A549 (cell line): ENCODE measurements around the gene CELSR1. TPM values are rescaled to one million over a fixed set of nuclear protein-coding genes. Genes with fewer than 3 reads are reported as not detected.

Experiments
- ATAC-seq, 2 experiments: fragments of 200-7000 bp in 1 of 2; fragments of >200 bp in 1 of 2; cut with Nextera tagmentation in 1 of 2; cut with Tn5 transposase in 1 of 2; 3 replicates each; pipeline versions ENCODE4 v1.8.0 to v1.9.1; 2018 to 2020; ENCODE audit warnings: mild to moderate bottlenecking in 1 of 2, moderate library complexity in 1 of 2
- CTCF ChIA-PET: fragments of 300-600 bp; sonication (Branson Sonifier 250); formaldehyde crosslinking; extraction: SDS; loops from one replicate; lab custom pipeline; 2021; ENCODE audit warnings: antibody characterized with exemption, inconsistent platforms; lab: Yijun Ruan, JAX
- POLR2A ChIA-PET: fragments of 350-600 bp; formaldehyde crosslinking; extraction: SDS; loops from one replicate; lab custom pipeline; 2021; ENCODE audit warnings: antibody characterized with exemption, inconsistent platforms; lab: Yijun Ruan, JAX
- DNase-seq, 2 experiments: peaks; one replicate each; pipeline versions ENCODE4 v3.0.0 to v3.0.0-alpha.2; 2011 to 2016; ENCODE audit warnings: low read depth in 1 of 2, low spot score in 1 of 2
- FAIRE-seq: peaks from 2 replicates; lab custom pipeline; 2011; peaks lifted over from hg19 to GRCh38; lab: Jason Lieb, UNC
- H3K27ac ChIP-seq, 2 experiments: fragments of >200 bp; sonication (Bioruptor Twin); formaldehyde crosslinking; 3 replicates each; pipeline ENCODE4 v1.5.1; 2016 to 2017
- H3K4me1 ChIP-seq: fragments of >200 bp; sonication (Bioruptor Twin); formaldehyde crosslinking; 3 replicates; pipeline ENCODE4 v1.6.1; 2016
- H3K4me2 ChIP-seq: fragments of >200 bp; sonication (Bioruptor Twin); formaldehyde crosslinking; 3 replicates; pipeline ENCODE4 v1.6.1; 2016
- H3K4me3 ChIP-seq: fragments of >200 bp; sonication (Bioruptor Twin); formaldehyde crosslinking; 3 replicates; pipeline ENCODE4 v1.5.1; 2016
- H3K9me3 ChIP-seq: fragments of >200 bp; sonication (Bioruptor Twin); formaldehyde crosslinking; 3 replicates; pipeline ENCODE4 v1.6.1; 2016
- CEBPB ChIP-seq, 2 experiments: fragments of >200 bp in 1 of 2; sonication (Bioruptor Twin) in 1 of 2; formaldehyde crosslinking in 1 of 2; IDR thresholded peaks; 2 replicates each; pipeline ENCODE4 v1.6.1; 2012 to 2016
- CHD4 ChIP-seq: fragments of 200-600 bp; sonication (generic); IDR thresholded peaks from 2 replicates; pipeline ENCODE4 v1.6.1; 2016; ENCODE audit warnings: antibody characterized with exemption, mild to moderate bottlenecking, borderline replicate concordance
- ELK1 ChIP-seq: fragments of 150-350 bp; IDR thresholded peaks from 2 replicates; pipeline ENCODE4 v1.6.1; 2014; ENCODE audit warnings: low read depth, mild to moderate bottlenecking, low read length
- EP300 ChIP-seq, 2 experiments: fragments of >200 bp; sonication (Bioruptor Twin); formaldehyde crosslinking; IDR thresholded peaks; 2 replicates in 1 of 2; 3 replicates in 1 of 2; pipeline ENCODE4 v1.6.1; 2016 to 2017
- FOSB ChIP-seq: fragments of 250-450 bp; sonication (Bioruptor Pico); IDR thresholded peaks from 2 replicates; pipeline ENCODE4 v1.5.0; 2020; ENCODE audit warnings: mild to moderate bottlenecking, moderate library complexity
- FOSL2 ChIP-seq, 2 experiments: fragments of 450-650 bp in 1 of 2; fragments of >200 bp in 1 of 2; sonication (Bioruptor Twin) in 1 of 2; formaldehyde crosslinking; IDR thresholded peaks; 2 replicates each; pipeline versions ENCODE4 v1.5.0 to v1.6.1; 2016 to 2020; ENCODE audit warnings: mild to moderate bottlenecking in 1 of 2, moderate library complexity in 1 of 2
- FOXS1 ChIP-seq: fragments of 250-450 bp; sonication (Bioruptor Pico); IDR thresholded peaks from 2 replicates; pipeline ENCODE4 v1.5.0; 2020; ENCODE audit warnings: mild to moderate bottlenecking, moderate library complexity
- HES2 ChIP-seq: fragments of >200 bp; sonication (Bioruptor Twin); formaldehyde crosslinking; IDR thresholded peaks from 2 replicates; pipeline ENCODE4 v1.6.1; 2016
- HOXB5 ChIP-seq: fragments of 250-450 bp; sonication (Bioruptor Pico); IDR thresholded peaks from 2 replicates; pipeline ENCODE4 v1.5.0; 2020; ENCODE audit warnings: mild to moderate bottlenecking, moderate library complexity
- KDM1A ChIP-seq: fragments of 200-600 bp; sonication (generic); IDR thresholded peaks from 2 replicates; pipeline ENCODE4 v1.6.1; 2016; ENCODE audit warnings: low read depth, mild to moderate bottlenecking
- MAFK ChIP-seq: fragments of 450-650 bp; IDR thresholded peaks from 2 replicates; pipeline ENCODE4 v1.6.1; 2014; ENCODE audit not compliant: partially characterized antibody
- MAX ChIP-seq: IDR thresholded peaks from 2 replicates; pipeline ENCODE4 v1.6.1; 2012
- NFE2L2 ChIP-seq: fragments of 150-350 bp; conservative IDR thresholded peaks from 2 replicates; pipeline ENCODE4 v1.6.1; 2014; ENCODE audit warnings: low read length
- POLR2A ChIP-seq: IDR thresholded peaks from 2 replicates; pipeline ENCODE4 v1.6.1; 2012; ENCODE audit warnings: mild to moderate bottlenecking, low read length
- POLR2AphosphoS2 ChIP-seq: conservative IDR thresholded peaks from 2 replicates; pipeline ENCODE4 v1.6.1; 2012; ENCODE audit warnings: low read length, improper control_type of control experiment, inconsistent platforms
- SMC3 ChIP-seq: fragments of >200 bp; sonication (Bioruptor Twin); formaldehyde crosslinking; IDR thresholded peaks from 3 replicates; pipeline ENCODE4 v1.6.1; 2018; ENCODE audit warnings: inconsistent platforms
- ZNF302 ChIP-seq: fragments of 250-450 bp; sonication (Bioruptor Pico); IDR thresholded peaks from 2 replicates; pipeline ENCODE4 v1.9.0; 2021; ENCODE audit warnings: inconsistent platforms, mild to moderate bottlenecking, moderate library complexity
- ZSCAN20 ChIP-seq: fragments of 250-450 bp; sonication (Bioruptor Pico); IDR thresholded peaks from 2 replicates; pipeline ENCODE4 v1.8.0; 2022; ENCODE audit warnings: mild to moderate bottlenecking, moderate library complexity
- WGBS: methylation state at CpG from one replicate; pipeline ENCODE4 v1.1.6; 2017; ENCODE audit errors: missing lambda C conversion rate; 5-methylcytosine and 5-hydroxymethylcytosine counted together
- polyA plus RNA-seq, 4 experiments: library from polyadenylated mRNA; depleted of rRNA in 3 of 4; stranded (reverse); fragments of >200 nt; fragmentation: RNase III in 1 of 4; extraction: RNeasy Plus Mini Kit Qiagen cat#74134 plus additional on column Dnase treatment in 1 of 4; gene quantifications; 2 replicates in 3 of 4; 3 replicates in 1 of 4; pipeline ENCODE4 v1.2.3, GENCODE V29; 2011 to 2017
- TF ChIP-seq, protein P1 (sequence below): fragments of 200-600 bp; sonication (generic); IDR thresholded peaks from 2 replicates; pipeline ENCODE4 v1.6.1; 2016; ENCODE audit warnings: antibody characterized with exemption, mild to moderate bottlenecking, moderate library complexity

Gene CELSR1
- polyA plus RNA-seq, 2 of the 4 experiments (the other 2 are of a cell fraction), result 15.3 to 31.8 TPM

- Histone ChIP-seq H3K4me3 (peak overlapping the region; percentile 90), H3K9me3 (no peaks in the 10 kb centered on the region), H3K4me2 (peak overlapping the region; percentile 91), H3K4me1 (peaks cover 50% of the 10 kb centered on the region), H3K27ac (peak overlapping the region; percentile 90 to 99; a peak in 4 of 6 replicates)
- no peak for FAIRE-seq
- ATAC-seq, result 0 out of 6 replicates have a peak, but pooled peaks of 1 of the 2 experiments have one; percentile 18
- POLR2A ChIA-PET, result no interaction called here
- no peak for TF ChIP-seq CEBPB (IDR thresholded peaks at IDR 0.05)
- no peak for DNase-seq
- 84% methylated on average over 6 of the region's 9 CpGs for WGBS
- CTCF ChIA-PET, result interaction anchor here (1.0 kb wide), 1 partner anchor 10 kb away, joined by 3 read pairs; no protein-coding TSS in a partner anchor
Observed at GRCh38 chr22:46578251-46578823, 40.9 kb upstream of the CELSR1 start.

- H3K4me2 ChIP-seq, result peak overlapping the region; percentile 91
- ChIA-PET POLR2A (no interaction called here), CTCF (interaction anchor here (1.0 to 2.7 kb wide), 2 partner anchors 10 to 14 kb away, joined by 3 to 10 read pairs; no protein-coding TSS in a partner anchor)
- WGBS, result 28% methylated on average over 5 of the region's 65 CpGs
- FAIRE-seq (no peak), DNase-seq (no peak), ATAC-seq (no peak; a peak in 1 of 6 replicates)
- TF ChIP-seq FOXS1 (CRISPR knock-in tag), result no peak
- TF ChIP-seq ELK1, result no peak
- no peak for TF ChIP-seq HOXB5 (CRISPR knock-in tag)
- TF ChIP-seq MAFK, result no peak
- no peaks in the 10 kb centered on the region for H3K9me3 ChIP-seq
- peaks cover 50% of the 10 kb centered on the region for H3K4me1 ChIP-seq
- peak overlapping the region; percentile 90 to 99 for H3K27ac ChIP-seq
- peak overlapping the region; percentile 90 for H3K4me3 ChIP-seq
Observed at GRCh38 chr22:46577368-46578249, 40.2 kb upstream of the CELSR1 start.

GRCh38 chr22:46576556-46577367, 39.3 kb upstream of the CELSR1 start:
- CTCF ChIA-PET, result interaction anchor here (1.0 to 2.7 kb wide), 2 partner anchors 11 to 14 kb away, joined by 3 to 10 read pairs; no protein-coding TSS in a partner anchor
- ATAC-seq, result peak; percentile 30 to 47; a peak in 4 of 6 replicates
- Histone ChIP-seq H3K9me3 (peaks cover 3% of the 10 kb centered on the region; the same call in 1 of the 3 replicates), H3K4me1 (peaks cover 50% of the 10 kb centered on the region), H3K27ac (peak overlapping the region; percentile 90 to 99), H3K4me3 (peak overlapping the region; percentile 90), H3K4me2 (peak overlapping the region; percentile 91)
- DNase-seq, result peak in 1 of 2 experiments; percentile 23
- WGBS, result no CpG with 5 or more reads among the region's 142 CpGs
- TF ChIP-seq HOXB5 (CRISPR knock-in tag) (no peak), HES2 (no peak), KDM1A (no peak), POLR2A (peak; percentile 6; the same call in 1 of the 2 replicates)
- FAIRE-seq, result no peak
- POLR2A ChIA-PET, result no interaction called here

- peaks cover 44% of the 10 kb centered on the region for H3K4me1 ChIP-seq
- ATAC-seq, result peak; percentile 36 to 43; a peak in 4 of 6 replicates
- H3K27ac ChIP-seq, result peak overlapping the region; percentile 90 to 99
- peak overlapping the region; percentile 91 for H3K4me2 ChIP-seq
- DNase-seq, result peak in 1 of 2 experiments; percentile 31
- peaks cover 3% of the 10 kb centered on the region; the same call in 1 of the 3 replicates for H3K9me3 ChIP-seq
- no peak for FAIRE-seq
- CTCF ChIA-PET, result interaction anchor here (2.7 kb wide), 1 partner anchor 13 kb away, joined by 10 read pairs; no protein-coding TSS in a partner anchor
- WGBS, result 34% methylated on average over 6 of the region's 10 CpGs
- POLR2A ChIA-PET, result no interaction called here
- H3K4me3 ChIP-seq, result peak overlapping the region; percentile 90
- TF ChIP-seq FOSB (no peak), MAX (no peak), NFE2L2 (no peak), ZNF302 (no peak), EP300 (IDR thresholded peaks at IDR 0.05) (no peak), ZSCAN20 (CRISPR knock-in tag) (no peak), SMC3 (no peak), CEBPB (IDR thresholded peaks at IDR 0.05) (no peak), CHD4 (no peak), FOSL2 (IDR thresholded peaks at IDR 0.05) (no peak), FOSL2 (CRISPR knock-in tag; IDR thresholded peaks at IDR 0.05) (no peak), POLR2AphosphoS2 (no peak)
- TF ChIP-seq, protein P1, sequence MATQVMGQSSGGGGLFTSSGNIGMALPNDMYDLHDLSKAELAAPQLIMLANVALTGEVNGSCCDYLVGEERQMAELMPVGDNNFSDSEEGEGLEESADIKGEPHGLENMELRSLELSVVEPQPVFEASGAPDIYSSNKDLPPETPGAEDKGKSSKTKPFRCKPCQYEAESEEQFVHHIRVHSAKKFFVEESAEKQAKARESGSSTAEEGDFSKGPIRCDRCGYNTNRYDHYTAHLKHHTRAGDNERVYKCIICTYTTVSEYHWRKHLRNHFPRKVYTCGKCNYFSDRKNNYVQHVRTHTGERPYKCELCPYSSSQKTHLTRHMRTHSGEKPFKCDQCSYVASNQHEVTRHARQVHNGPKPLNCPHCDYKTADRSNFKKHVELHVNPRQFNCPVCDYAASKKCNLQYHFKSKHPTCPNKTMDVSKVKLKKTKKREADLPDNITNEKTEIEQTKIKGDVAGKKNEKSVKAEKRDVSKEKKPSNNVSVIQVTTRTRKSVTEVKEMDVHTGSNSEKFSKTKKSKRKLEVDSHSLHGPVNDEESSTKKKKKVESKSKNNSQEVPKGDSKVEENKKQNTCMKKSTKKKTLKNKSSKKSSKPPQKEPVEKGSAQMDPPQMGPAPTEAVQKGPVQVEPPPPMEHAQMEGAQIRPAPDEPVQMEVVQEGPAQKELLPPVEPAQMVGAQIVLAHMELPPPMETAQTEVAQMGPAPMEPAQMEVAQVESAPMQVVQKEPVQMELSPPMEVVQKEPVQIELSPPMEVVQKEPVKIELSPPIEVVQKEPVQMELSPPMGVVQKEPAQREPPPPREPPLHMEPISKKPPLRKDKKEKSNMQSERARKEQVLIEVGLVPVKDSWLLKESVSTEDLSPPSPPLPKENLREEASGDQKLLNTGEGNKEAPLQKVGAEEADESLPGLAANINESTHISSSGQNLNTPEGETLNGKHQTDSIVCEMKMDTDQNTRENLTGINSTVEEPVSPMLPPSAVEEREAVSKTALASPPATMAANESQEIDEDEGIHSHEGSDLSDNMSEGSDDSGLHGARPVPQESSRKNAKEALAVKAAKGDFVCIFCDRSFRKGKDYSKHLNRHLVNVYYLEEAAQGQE, result no peak
Observed at GRCh38 chr22:46575911-46576555, 38.6 kb upstream of the CELSR1 start.
